HepG2 (cell line): Measurements from ENCODE around the gene AGAP1. TPM values are rescaled to one million over a fixed set of nuclear protein-coding genes. Genes with fewer than 3 reads are reported as not detected.

ENCODE experiments used
- BRD4 ChIP-seq: sonication (generic); formaldehyde crosslinking; IDR thresholded peaks from 2 replicates; pipeline ENCODE4 v1.4.0; 2020; ENCODE audit warnings: missing genetic modification reagents
- CENPBD1 ChIP-seq: sonication (generic); formaldehyde crosslinking; IDR thresholded peaks from 2 replicates; pipeline ENCODE4 v1.8.0; 2022; ENCODE audit warnings: missing genetic modification reagents, low read depth, mild to moderate bottlenecking, borderline replicate concordance
- NR1H2 ChIP-seq: sonication (generic); formaldehyde crosslinking; IDR thresholded peaks from 2 replicates; pipeline ENCODE4 v1.8.1; 2022; ENCODE audit warnings: low read depth, missing genetic modification reagents, borderline replicate concordance
- SALL2 ChIP-seq: sonication (generic); formaldehyde crosslinking; IDR thresholded peaks from 2 replicates; pipeline ENCODE4 v1.8.1; 2023; ENCODE audit warnings: mild to moderate bottlenecking, missing genetic modification reagents, inconsistent platforms
- ZBTB7A ChIP-seq: sonication (generic); formaldehyde crosslinking; IDR thresholded peaks from 2 replicates; pipeline ENCODE4 v1.8.0; 2022; ENCODE audit warnings: mild to moderate bottlenecking, missing genetic modification reagents
- ZFP62 ChIP-seq: sonication (generic); formaldehyde crosslinking; IDR thresholded peaks from 2 replicates; pipeline ENCODE4 v1.4.0; 2020; ENCODE audit warnings: missing genetic modification reagents
- ZIK1 ChIP-seq: sonication (generic); formaldehyde crosslinking; IDR thresholded peaks from 2 replicates; pipeline ENCODE4 v1.5.0; 2020; ENCODE audit warnings: mild to moderate bottlenecking, low read depth, missing genetic modification reagents, borderline replicate concordance
- ZNF501 ChIP-seq: sonication (generic); formaldehyde crosslinking; IDR thresholded peaks from 2 replicates; pipeline ENCODE4 v1.5.1; 2020; ENCODE audit warnings: mild to moderate bottlenecking, moderate library complexity, missing genetic modification reagents
- polyA plus RNA-seq, 8 experiments: library from polyadenylated mRNA; depleted of rRNA in 3 of 8; stranded (reverse) in 7 of 8; unstranded in 1 of 8; fragments of >200 nt; fragmentation: Illumina TruSeq in 4 of 8; extraction: Trizol in 4 of 8; gene quantifications; 2 replicates each; pipeline versions ENCODE4 v1.2.1 to v1.2.3, GENCODE V29; 2011 to 2016; ENCODE audit warnings: low read depth in 4 of 8, missing spikeins in 1 of 8, mixed read lengths in 1 of 8; ENCODE audit not compliant: insufficient read depth in 1 of 8
- total RNA-seq, 5 experiments: library from RNA; depleted of rRNA; stranded (reverse); fragments of >200 nt; fragmentation: Illumina TruSeq; extraction: Trizol; gene quantifications; 2 replicates each; pipeline ENCODE4 v1.2.3, GENCODE V29; 2016; ENCODE audit warnings: low read depth in 1 of 5
- TF ChIP-seq, protein P1 (sequence below): sonication (generic); formaldehyde crosslinking; IDR thresholded peaks from 2 replicates; pipeline ENCODE4 v1.5.1; 2020; ENCODE audit warnings: missing genetic modification reagents, mild to moderate bottlenecking, borderline replicate concordance
- TF ChIP-seq, protein P2 (sequence below): sonication (generic); formaldehyde crosslinking; IDR thresholded peaks from 2 replicates; pipeline ENCODE4 v1.9.0; 2021; ENCODE audit warnings: missing genetic modification reagents, borderline replicate concordance
- TF ChIP-seq, protein P3 (sequence below): sonication (generic); formaldehyde crosslinking; IDR thresholded peaks from 2 replicates; pipeline ENCODE4 v1.4.0; 2020; ENCODE audit warnings: missing genetic modification reagents
- TF ChIP-seq, protein P4 (sequence below): sonication (generic); formaldehyde crosslinking; conservative IDR thresholded peaks from 2 replicates; pipeline ENCODE4 v1.4.0; 2020; ENCODE audit warnings: missing genetic modification reagents
- TF ChIP-seq, protein P5 (sequence below): sonication (generic); formaldehyde crosslinking; conservative IDR thresholded peaks from 2 replicates; pipeline ENCODE4 v1.4.0; 2020; ENCODE audit warnings: mild to moderate bottlenecking, missing genetic modification reagents, moderate library complexity
- TF ChIP-seq, protein P6 (sequence below): sonication (generic); formaldehyde crosslinking; conservative IDR thresholded peaks from 2 replicates; pipeline ENCODE4 v1.8.1; 2023; ENCODE audit warnings: missing genetic modification reagents

Gene AGAP1
- total and polyA plus RNA-seq, 2 of the 13 experiments (the other 11 are each of a cell fraction or from before 2014, with no cell fraction given) = 21.2 to 32.7 TPM

- TF ChIP-seq, protein P1, sequence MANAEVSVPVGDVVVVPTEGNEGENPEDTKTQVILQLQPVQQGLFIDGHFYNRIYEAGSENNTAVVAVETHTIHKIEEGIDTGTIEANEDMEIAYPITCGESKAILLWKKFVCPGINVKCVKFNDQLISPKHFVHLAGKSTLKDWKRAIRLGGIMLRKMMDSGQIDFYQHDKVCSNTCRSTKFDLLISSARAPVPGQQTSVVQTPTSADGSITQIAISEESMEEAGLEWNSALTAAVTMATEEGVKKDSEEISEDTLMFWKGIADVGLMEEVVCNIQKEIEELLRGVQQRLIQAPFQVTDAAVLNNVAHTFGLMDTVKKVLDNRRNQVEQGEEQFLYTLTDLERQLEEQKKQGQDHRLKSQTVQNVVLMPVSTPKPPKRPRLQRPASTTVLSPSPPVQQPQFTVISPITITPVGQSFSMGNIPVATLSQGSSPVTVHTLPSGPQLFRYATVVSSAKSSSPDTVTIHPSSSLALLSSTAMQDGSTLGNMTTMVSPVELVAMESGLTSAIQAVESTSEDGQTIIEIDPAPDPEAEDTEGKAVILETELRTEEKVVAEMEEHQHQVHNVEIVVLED (CRISPR knock-in tag) = peak; percentile 89
- TF ChIP-seq, protein P2, sequence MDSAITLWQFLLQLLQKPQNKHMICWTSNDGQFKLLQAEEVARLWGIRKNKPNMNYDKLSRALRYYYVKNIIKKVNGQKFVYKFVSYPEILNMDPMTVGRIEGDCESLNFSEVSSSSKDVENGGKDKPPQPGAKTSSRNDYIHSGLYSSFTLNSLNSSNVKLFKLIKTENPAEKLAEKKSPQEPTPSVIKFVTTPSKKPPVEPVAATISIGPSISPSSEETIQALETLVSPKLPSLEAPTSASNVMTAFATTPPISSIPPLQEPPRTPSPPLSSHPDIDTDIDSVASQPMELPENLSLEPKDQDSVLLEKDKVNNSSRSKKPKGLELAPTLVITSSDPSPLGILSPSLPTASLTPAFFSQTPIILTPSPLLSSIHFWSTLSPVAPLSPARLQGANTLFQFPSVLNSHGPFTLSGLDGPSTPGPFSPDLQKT (CRISPR knock-in tag) = no peak
- TF ChIP-seq, protein P3, sequence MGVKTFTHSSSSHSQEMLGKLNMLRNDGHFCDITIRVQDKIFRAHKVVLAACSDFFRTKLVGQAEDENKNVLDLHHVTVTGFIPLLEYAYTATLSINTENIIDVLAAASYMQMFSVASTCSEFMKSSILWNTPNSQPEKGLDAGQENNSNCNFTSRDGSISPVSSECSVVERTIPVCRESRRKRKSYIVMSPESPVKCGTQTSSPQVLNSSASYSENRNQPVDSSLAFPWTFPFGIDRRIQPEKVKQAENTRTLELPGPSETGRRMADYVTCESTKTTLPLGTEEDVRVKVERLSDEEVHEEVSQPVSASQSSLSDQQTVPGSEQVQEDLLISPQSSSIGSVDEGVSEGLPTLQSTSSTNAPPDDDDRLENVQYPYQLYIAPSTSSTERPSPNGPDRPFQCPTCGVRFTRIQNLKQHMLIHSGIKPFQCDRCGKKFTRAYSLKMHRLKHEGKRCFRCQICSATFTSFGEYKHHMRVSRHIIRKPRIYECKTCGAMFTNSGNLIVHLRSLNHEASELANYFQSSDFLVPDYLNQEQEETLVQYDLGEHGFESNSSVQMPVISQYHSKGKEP = no peak
- no peak for TF ChIP-seq ZFP62 (CRISPR knock-in tag)
- no peak for TF ChIP-seq ZIK1 (CRISPR knock-in tag)
- TF ChIP-seq NR1H2 (CRISPR knock-in tag) = no peak
- TF ChIP-seq SALL2 (CRISPR knock-in tag) = peak; percentile 83
- TF ChIP-seq BRD4 (CRISPR knock-in tag) = no peak
- TF ChIP-seq ZNF501 (CRISPR knock-in tag) = no peak
- TF ChIP-seq CENPBD1 = no peak
- no peak for TF ChIP-seq ZBTB7A (CRISPR knock-in tag)
- TF ChIP-seq, protein P4, sequence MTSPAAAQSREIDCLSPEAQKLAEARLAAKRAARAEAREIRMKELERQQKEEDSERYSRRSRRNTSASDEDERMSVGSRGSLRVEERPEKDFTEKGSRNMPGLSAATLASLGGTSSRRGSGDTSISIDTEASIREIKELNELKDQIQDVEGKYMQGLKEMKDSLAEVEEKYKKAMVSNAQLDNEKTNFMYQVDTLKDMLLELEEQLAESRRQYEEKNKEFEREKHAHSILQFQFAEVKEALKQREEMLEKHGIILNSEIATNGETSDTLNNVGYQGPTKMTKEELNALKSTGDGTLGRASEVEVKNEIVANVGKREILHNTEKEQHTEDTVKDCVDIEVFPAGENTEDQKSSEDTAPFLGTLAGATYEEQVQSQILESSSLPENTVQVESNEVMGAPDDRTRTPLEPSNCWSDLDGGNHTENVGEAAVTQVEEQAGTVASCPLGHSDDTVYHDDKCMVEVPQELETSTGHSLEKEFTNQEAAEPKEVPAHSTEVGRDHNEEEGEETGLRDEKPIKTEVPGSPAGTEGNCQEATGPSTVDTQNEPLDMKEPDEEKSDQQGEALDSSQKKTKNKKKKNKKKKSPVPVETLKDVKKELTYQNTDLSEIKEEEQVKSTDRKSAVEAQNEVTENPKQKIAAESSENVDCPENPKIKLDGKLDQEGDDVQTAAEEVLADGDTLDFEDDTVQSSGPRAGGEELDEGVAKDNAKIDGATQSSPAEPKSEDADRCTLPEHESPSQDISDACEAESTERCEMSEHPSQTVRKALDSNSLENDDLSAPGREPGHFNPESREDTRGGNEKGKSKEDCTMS (CRISPR knock-in tag) = no peak
- TF ChIP-seq, protein P5, sequence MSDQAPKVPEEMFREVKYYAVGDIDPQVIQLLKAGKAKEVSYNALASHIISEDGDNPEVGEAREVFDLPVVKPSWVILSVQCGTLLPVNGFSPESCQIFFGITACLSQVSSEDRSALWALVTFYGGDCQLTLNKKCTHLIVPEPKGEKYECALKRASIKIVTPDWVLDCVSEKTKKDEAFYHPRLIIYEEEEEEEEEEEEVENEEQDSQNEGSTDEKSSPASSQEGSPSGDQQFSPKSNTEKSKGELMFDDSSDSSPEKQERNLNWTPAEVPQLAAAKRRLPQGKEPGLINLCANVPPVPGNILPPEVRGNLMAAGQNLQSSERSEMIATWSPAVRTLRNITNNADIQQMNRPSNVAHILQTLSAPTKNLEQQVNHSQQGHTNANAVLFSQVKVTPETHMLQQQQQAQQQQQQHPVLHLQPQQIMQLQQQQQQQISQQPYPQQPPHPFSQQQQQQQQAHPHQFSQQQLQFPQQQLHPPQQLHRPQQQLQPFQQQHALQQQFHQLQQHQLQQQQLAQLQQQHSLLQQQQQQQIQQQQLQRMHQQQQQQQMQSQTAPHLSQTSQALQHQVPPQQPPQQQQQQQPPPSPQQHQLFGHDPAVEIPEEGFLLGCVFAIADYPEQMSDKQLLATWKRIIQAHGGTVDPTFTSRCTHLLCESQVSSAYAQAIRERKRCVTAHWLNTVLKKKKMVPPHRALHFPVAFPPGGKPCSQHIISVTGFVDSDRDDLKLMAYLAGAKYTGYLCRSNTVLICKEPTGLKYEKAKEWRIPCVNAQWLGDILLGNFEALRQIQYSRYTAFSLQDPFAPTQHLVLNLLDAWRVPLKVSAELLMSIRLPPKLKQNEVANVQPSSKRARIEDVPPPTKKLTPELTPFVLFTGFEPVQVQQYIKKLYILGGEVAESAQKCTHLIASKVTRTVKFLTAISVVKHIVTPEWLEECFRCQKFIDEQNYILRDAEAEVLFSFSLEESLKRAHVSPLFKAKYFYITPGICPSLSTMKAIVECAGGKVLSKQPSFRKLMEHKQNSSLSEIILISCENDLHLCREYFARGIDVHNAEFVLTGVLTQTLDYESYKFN = no peak
- TF ChIP-seq, protein P6, sequence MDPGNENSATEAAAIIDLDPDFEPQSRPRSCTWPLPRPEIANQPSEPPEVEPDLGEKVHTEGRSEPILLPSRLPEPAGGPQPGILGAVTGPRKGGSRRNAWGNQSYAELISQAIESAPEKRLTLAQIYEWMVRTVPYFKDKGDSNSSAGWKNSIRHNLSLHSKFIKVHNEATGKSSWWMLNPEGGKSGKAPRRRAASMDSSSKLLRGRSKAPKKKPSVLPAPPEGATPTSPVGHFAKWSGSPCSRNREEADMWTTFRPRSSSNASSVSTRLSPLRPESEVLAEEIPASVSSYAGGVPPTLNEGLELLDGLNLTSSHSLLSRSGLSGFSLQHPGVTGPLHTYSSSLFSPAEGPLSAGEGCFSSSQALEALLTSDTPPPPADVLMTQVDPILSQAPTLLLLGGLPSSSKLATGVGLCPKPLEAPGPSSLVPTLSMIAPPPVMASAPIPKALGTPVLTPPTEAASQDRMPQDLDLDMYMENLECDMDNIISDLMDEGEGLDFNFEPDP (CRISPR knock-in tag) = no peak
Measured at GRCh38 chr2:235493775-235494715, at the start of gene AGAP1 (continued).
